ENCODE results near the gene PBXIP1. TPM values are rescaled to one million over a fixed set of nuclear protein-coding genes. Genes with fewer than 3 reads are reported as not detected.

The PBXIP1 gene
- total and polyA plus RNA-seq, 10 of the 15 experiments (the other 5 are each of a cell fraction or from before 2014, with no cell fraction given) = 0.63 to 25.6 (median 15.4) TPM

DNA sequence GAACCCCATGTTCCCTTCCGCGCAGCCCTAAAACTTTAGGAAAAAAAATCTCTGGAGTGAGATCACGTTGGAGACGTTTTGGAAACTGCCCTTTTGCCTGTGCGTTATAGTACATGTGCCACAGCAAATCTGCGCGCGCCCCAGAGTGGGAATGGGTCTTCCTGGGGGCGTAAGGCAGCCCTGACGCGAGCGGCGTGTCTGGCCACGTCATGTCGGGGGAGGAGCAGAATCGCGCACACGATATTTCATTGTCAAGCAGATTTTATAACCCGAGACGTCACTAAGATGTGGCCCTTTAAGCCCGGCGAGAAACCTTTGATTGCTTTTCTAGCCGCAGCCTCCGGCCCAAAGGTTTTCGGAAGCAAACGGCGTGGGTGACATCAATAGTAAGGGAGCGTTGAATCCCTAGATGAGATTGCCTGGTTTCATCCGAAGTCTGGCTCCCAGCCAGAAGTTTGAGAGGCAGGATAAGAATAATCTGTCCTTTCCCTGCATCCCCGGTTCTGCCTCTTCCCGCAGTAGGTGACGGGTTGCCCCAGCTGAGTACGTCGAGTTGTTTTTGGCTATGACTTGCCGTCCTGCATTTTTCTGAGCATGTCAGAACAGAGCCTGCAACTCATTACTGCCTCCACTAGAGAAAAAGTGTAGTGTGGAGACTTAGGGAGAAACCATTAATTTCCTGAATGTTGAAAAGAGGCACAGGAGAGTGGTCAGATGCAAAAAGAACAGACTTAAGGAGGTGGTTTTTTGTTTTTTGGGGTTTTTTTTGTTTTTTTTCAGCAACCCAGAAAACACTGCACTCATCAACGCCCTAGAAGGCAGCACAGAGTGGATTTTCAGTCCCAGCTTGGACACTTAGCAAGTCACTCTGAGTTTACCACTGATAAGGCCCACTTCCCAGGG lies 18.6 kb downstream of the PBXIP1 start (continued):
- TF ChIP-seq SUZ12 (IDR thresholded peaks at IDR 0.05; ENCODE audit: unreplicated experiment) = no peak
- peak; percentile 47 for TF ChIP-seq SIX5 (IDR thresholded peaks at IDR 0.05; ENCODE audit: low read depth, low read length, severe bottlenecking)
- TF ChIP-seq, protein P1, sequence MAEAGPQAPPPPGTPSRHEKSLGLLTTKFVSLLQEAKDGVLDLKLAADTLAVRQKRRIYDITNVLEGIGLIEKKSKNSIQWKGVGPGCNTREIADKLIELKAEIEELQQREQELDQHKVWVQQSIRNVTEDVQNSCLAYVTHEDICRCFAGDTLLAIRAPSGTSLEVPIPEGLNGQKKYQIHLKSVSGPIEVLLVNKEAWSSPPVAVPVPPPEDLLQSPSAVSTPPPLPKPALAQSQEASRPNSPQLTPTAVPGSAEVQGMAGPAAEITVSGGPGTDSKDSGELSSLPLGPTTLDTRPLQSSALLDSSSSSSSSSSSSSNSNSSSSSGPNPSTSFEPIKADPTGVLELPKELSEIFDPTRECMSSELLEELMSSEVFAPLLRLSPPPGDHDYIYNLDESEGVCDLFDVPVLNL (IDR thresholded peaks at IDR 0.05; ENCODE audit: low read depth, low read length) = peak; percentile 56; the same call in 1 of the 2 replicates
- TF ChIP-seq, protein P2, sequence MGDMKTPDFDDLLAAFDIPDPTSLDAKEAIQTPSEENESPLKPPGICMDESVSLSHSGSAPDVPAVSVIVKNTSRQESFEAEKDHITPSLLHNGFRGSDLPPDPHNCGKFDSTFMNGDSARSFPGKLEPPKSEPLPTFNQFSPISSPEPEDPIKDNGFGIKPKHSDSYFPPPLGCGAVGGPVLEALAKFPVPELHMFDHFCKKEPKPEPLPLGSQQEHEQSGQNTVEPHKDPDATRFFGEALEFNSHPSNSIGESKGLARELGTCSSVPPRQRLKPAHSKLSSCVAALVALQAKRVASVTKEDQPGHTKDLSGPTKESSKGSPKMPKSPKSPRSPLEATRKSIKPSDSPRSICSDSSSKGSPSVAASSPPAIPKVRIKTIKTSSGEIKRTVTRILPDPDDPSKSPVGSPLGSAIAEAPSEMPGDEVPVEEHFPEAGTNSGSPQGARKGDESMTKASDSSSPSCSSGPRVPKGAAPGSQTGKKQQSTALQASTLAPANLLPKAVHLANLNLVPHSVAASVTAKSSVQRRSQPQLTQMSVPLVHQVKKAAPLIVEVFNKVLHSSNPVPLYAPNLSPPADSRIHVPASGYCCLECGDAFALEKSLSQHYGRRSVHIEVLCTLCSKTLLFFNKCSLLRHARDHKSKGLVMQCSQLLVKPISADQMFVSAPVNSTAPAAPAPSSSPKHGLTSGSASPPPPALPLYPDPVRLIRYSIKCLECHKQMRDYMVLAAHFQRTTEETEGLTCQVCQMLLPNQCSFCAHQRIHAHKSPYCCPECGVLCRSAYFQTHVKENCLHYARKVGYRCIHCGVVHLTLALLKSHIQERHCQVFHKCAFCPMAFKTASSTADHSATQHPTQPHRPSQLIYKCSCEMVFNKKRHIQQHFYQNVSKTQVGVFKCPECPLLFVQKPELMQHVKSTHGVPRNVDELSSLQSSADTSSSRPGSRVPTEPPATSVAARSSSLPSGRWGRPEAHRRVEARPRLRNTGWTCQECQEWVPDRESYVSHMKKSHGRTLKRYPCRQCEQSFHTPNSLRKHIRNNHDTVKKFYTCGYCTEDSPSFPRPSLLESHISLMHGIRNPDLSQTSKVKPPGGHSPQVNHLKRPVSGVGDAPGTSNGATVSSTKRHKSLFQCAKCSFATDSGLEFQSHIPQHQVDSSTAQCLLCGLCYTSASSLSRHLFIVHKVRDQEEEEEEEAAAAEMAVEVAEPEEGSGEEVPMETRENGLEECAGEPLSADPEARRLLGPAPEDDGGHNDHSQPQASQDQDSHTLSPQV (IDR thresholded peaks at IDR 0.05) = no peak
- TF ChIP-seq CBX5 (IDR thresholded peaks at IDR 0.05; ENCODE audit: low read depth) = no peak
